HAP-1 (cell line): ENCODE measurements around the gene HLX.

Experiments
- DNase-seq, 2 experiments: peaks; one replicate each; pipeline ENCODE4 v3.0.0-alpha.2; 2016 to 2020; ENCODE audit warnings: low spot score in 2 of 2
- H3K27me3 ChIP-seq: fragments of 250-450 bp; sonication (Bioruptor Pico); 2 replicates; pipeline ENCODE4 v1.5.1; 2020; ENCODE audit warnings: low read depth, mild to moderate bottlenecking, moderate library complexity
- H3K36me3 ChIP-seq: fragments of 250-450 bp; sonication (Bioruptor Pico); replicated peaks from 2 replicates; pipeline ENCODE4 v1.5.1; 2020; ENCODE audit warnings: mild to moderate bottlenecking
- H3K4me1 ChIP-seq: fragments of 250-450 bp; sonication (Bioruptor Pico); 2 replicates; pipeline ENCODE4 v1.5.1; 2020; ENCODE audit warnings: mild to moderate bottlenecking
- H3K4me3 ChIP-seq: fragments of 250-450 bp; sonication (Bioruptor Pico); 2 replicates; pipeline ENCODE4 v1.5.1; 2020; ENCODE audit warnings: mild to moderate bottlenecking, moderate library complexity
- H3K9me3 ChIP-seq: fragments of 250-450 bp; sonication (Bioruptor Pico); 2 replicates; pipeline ENCODE4 v1.5.1; 2020; ENCODE audit warnings: mild to moderate bottlenecking, moderate library complexity
- in situ Hi-C: fragments of 300-500 bp; cut with MboI; formaldehyde crosslinking; loops from 3 replicates; pipeline ENCODE4 v1.14.3; 2020; ENCODE audit warnings: low sequenced_read_pairs, inconsistent platforms, mixed read lengths

The HLX gene

GRCh38 chr1:220917535-220918209 lies 38.4 kb downstream of the HLX start:
- no peaks in the 10 kb centered on the region for H3K36me3 ChIP-seq
- H3K27me3 ChIP-seq = no peaks in the 10 kb centered on the region; the same call in 1 of the 2 replicates
- no peaks in the 10 kb centered on the region for H3K9me3 ChIP-seq
- no peaks in the 10 kb centered on the region for H3K4me1 ChIP-seq
- no peak for DNase-seq
- H3K4me3 ChIP-seq = no peak overlapping the region
- in situ Hi-C loops = no loop called here

GRCh38 chr1:220918285-220918951 lies 39.2 kb downstream of the HLX start:
- DNase-seq = no peak
- in situ Hi-C loops = no loop called here

GRCh38 chr1:220920967-220921366 lies 41.7 kb downstream of the HLX start:
- in situ Hi-C loops = no loop called here
- no peak for DNase-seq
- no peaks in the 10 kb centered on the region for H3K9me3 ChIP-seq
- no peak overlapping the region for H3K4me3 ChIP-seq
- no peaks in the 10 kb centered on the region for H3K36me3 ChIP-seq
- H3K4me1 ChIP-seq = no peaks in the 10 kb centered on the region
- 0 out of 2 replicates have a peak, but pooled peaks cover 3% of the 10 kb centered on the region for H3K27me3 ChIP-seq

More at GRCh38 chr1:220918285-220918951, 39.2 kb downstream of the HLX start:
- Histone ChIP-seq H3K4me1 (no peaks in the 10 kb centered on the region), H3K27me3 (no peaks in the 10 kb centered on the region; the same call in 1 of the 2 replicates), H3K36me3 (no peaks in the 10 kb centered on the region), H3K4me3 (no peak overlapping the region), H3K9me3 (no peaks in the 10 kb centered on the region)

GRCh38 chr1:220921498-220921897 lies 42.3 kb downstream of the HLX start:
- Histone ChIP-seq H3K9me3 (no peaks in the 10 kb centered on the region), H3K4me1 (no peaks in the 10 kb centered on the region), H3K4me3 (no peak overlapping the region), H3K36me3 (no peaks in the 10 kb centered on the region), H3K27me3 (0 out of 2 replicates have a peak, but pooled peaks cover 3% of the 10 kb centered on the region)
- in situ Hi-C loops = no loop called here
- DNase-seq = no peak

GRCh38 chr1:220921971-220922635 lies 42.9 kb downstream of the HLX start:
- DNase-seq = no peak
- H3K4me3 ChIP-seq = no peak overlapping the region
- in situ Hi-C loops = no loop called here
- H3K9me3 ChIP-seq = no peaks in the 10 kb centered on the region
- 0 out of 2 replicates have a peak, but pooled peaks cover 3% of the 10 kb centered on the region for H3K27me3 ChIP-seq
- no peaks in the 10 kb centered on the region for H3K36me3 ChIP-seq
- H3K4me1 ChIP-seq = no peaks in the 10 kb centered on the region

- 0 out of 2 replicates have a peak, but pooled peaks cover 3% of the 10 kb centered on the region for H3K27me3 ChIP-seq
- H3K36me3 ChIP-seq = no peaks in the 10 kb centered on the region
- in situ Hi-C loops = no loop called here
- no peak overlapping the region for H3K4me3 ChIP-seq
- DNase-seq = no peak
- no peaks in the 10 kb centered on the region for H3K9me3 ChIP-seq
- H3K4me1 ChIP-seq = no peaks in the 10 kb centered on the region
These were observed 43.7 kb downstream of the HLX start for GRCh38 chr1:220922951-220923350.

- Histone ChIP-seq H3K36me3 (no peaks in the 10 kb centered on the region), H3K27me3 (0 out of 2 replicates have a peak, but pooled peaks cover 3% of the 10 kb centered on the region), H3K4me1 (no peaks in the 10 kb centered on the region), H3K9me3 (no peaks in the 10 kb centered on the region), H3K4me3 (no peak overlapping the region)
- in situ Hi-C loops = no loop called here
- DNase-seq = no peak
These were observed 45.2 kb downstream of the HLX start for GRCh38 chr1:220924331-220924970.

- Histone ChIP-seq H3K4me3 (no peak overlapping the region), H3K27me3 (0 out of 2 replicates have a peak, but pooled peaks cover 3% of the 10 kb centered on the region), H3K9me3 (no peaks in the 10 kb centered on the region), H3K36me3 (no peaks in the 10 kb centered on the region), H3K4me1 (no peaks in the 10 kb centered on the region)
- DNase-seq = no peak
- in situ Hi-C loops = no loop called here
These were observed 46.5 kb downstream of the HLX start for GRCh38 chr1:220925707-220926106.

- in situ Hi-C loops = no loop called here
- DNase-seq = no peak
- no peak overlapping the region for H3K4me3 ChIP-seq
- no peaks in the 10 kb centered on the region for H3K4me1 ChIP-seq
- no peaks in the 10 kb centered on the region for H3K9me3 ChIP-seq
- H3K27me3 ChIP-seq = 0 out of 2 replicates have a peak, but pooled peaks cover 3% of the 10 kb centered on the region
- H3K36me3 ChIP-seq = no peaks in the 10 kb centered on the region
These were observed 46.9 kb downstream of the HLX start for GRCh38 chr1:220926146-220926545.

- Histone ChIP-seq H3K4me1 (no peaks in the 10 kb centered on the region), H3K27me3 (0 out of 2 replicates have a peak, but pooled peaks cover 3% of the 10 kb centered on the region), H3K4me3 (no peak overlapping the region), H3K9me3 (no peaks in the 10 kb centered on the region), H3K36me3 (no peaks in the 10 kb centered on the region)
- in situ Hi-C loops = no loop called here
- no peak for DNase-seq
These were observed 48.2 kb downstream of the HLX start for GRCh38 chr1:220927442-220927841.

GRCh38 chr1:220928320-220928719 lies 49.1 kb downstream of the HLX start:
- in situ Hi-C loops = no loop called here
- Histone ChIP-seq H3K36me3 (no peaks in the 10 kb centered on the region), H3K9me3 (no peaks in the 10 kb centered on the region), H3K27me3 (0 out of 2 replicates have a peak, but pooled peaks cover 3% of the 10 kb centered on the region), H3K4me1 (no peaks in the 10 kb centered on the region), H3K4me3 (no peak overlapping the region)
- no peak for DNase-seq

GRCh38 chr1:220928725-220929300 lies 49.6 kb downstream of the HLX start:
- Histone ChIP-seq H3K36me3 (no peaks in the 10 kb centered on the region), H3K27me3 (0 out of 2 replicates have a peak, but pooled peaks cover 3% of the 10 kb centered on the region), H3K4me1 (no peaks in the 10 kb centered on the region), H3K4me3 (no peak overlapping the region), H3K9me3 (no peaks in the 10 kb centered on the region)
- in situ Hi-C loops = no loop called here
- no peak for DNase-seq

GRCh38 chr1:220929304-220929703 lies 50.1 kb downstream of the HLX start:
- Histone ChIP-seq H3K36me3 (no peaks in the 10 kb centered on the region), H3K4me1 (no peaks in the 10 kb centered on the region), H3K27me3 (0 out of 2 replicates have a peak, but pooled peaks cover 3% of the 10 kb centered on the region), H3K4me3 (no peak overlapping the region), H3K9me3 (no peaks in the 10 kb centered on the region)
- in situ Hi-C loops = no loop called here
- DNase-seq = no peak
